ENCODE measurements around the gene ATP8A2.
A peak's percentile ranks its signal among the peaks of the same experiment; 100 is the strongest.

Gene ATP8A2

DNA sequence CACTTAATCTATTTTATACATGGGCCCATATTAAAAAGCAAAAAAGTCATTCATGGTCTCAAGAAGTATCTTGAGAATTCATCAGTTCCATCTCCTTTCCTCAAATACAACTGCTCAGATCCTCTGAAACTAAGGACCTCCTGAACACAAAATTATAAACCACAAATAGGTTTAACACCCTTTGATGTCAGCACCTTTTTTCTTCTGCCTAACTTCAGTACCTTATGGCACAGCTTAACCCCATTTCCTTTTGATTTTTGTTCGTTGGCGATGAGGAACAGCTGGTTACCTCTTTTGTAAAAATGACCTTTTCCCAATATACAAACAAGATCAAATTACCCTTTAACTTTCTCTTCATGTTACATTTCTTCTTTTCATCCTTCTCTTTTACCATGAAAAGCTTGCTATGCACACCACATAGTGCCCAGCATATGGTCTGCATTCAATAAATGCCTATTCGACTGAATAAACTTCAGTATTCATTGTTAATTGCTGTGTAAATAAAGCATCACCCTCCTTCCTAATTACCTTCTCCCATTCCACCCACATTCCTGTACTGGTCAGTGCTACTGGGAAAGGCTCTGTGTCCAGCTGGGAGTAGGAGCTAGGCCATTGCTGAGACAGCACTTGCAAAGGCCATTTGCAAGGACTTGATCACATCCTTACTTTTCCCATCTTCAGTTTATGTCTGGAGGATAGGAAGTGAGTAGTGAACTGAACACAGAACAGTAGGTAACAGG is 362.1 kb downstream of the ATP8A2 start:
- DNase-seq: no peak

DNA sequence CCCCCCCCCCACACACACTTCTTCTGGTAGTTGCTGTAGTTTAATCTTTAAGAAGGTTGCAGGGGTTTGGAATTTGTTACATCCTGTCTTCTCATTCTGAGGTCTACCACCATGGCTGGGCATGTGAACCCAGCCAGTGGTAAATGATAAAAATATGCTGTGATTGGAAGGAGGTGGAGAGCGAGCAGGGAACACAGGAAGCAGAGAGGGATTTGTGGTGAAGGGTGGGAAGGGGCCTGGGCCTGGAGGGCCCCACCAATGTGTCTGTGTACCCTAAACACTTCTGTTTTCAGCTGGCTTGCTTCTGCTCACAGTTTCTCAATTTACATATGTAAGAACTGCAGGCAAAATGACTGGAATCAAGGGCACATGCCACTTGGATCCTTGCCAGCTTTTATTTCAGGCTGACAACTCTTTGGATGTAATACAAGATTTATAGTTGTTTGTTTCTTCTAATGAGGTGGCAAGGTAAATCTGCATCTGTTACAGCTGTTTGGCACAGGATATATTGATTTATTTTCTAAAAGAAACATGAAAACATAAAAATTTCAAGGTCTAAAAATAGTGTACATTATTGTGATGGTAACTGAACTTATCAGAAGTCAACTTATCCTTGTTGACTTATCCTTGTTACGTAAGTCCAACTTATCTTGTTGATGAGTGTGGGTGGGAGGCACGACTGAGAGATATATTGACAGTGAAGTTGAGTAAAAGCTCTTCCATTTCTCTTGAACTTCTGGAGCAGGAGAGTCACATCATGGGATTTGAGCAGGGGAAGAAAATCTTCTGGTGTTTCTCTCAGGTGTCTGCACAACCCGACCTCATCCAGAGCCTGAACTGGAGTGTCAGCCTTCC is 366.8 kb downstream of the ATP8A2 start:
- DNase-seq: peak; percentile 37

DNA sequence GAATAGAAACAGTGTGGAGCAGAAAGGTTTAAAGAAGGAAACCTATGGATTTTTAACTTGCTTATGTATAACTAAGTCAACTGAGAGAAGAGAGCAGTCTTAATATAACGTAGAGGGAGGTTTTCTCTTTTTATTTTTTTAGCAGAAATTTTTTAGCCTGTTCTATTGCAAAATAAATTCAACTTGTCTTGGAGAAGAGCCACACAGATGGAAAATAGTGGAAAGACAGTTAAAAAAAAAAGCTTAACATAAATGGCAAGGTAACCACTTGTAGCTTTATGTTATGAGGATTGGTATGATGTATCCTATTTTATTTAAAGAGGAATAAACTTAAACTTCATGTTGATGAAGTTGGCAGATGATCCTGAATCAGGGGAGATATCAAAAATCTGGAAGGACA is 367.6 kb downstream of the ATP8A2 start:
- DNase-seq: no peak

DNA sequence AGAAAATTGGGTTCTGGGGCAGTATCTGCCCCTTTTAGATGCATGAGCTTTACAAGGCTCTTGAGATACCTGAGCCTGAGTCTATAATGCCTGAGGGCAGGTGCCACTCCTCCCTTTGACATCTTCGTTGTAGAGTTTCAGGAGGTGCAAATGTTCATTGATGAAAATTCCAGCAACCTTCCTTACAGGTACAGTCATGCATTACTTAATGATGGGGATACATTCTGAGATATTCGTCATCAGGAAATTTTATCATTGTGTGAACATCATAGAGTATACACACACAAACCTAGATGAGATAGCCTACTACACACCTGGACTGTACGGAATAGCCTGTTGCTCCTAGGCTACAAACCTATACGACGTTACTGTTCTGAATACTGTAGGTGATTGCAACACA is 370.0 kb downstream of the ATP8A2 start:
- DNase-seq: no peak

DNA sequence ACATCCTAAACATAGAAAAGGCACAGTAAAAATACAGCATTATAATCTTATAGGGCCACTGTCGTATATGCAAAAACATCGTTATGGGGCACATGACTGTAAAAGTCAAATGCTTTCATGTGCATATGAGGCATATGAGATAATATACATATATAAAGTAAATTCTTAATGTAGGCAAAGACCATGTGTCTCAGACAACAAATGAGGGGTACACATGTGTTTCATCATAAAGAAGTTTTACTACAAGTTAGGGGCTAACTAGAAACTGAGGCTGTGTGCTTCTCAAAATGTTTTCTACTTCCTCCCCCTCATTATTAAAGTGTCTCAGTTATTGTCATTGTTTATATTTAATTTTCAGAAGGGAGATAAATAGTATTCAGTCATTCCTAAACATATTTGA is 370.4 kb downstream of the ATP8A2 start:
- DNase-seq: no peak

DNA sequence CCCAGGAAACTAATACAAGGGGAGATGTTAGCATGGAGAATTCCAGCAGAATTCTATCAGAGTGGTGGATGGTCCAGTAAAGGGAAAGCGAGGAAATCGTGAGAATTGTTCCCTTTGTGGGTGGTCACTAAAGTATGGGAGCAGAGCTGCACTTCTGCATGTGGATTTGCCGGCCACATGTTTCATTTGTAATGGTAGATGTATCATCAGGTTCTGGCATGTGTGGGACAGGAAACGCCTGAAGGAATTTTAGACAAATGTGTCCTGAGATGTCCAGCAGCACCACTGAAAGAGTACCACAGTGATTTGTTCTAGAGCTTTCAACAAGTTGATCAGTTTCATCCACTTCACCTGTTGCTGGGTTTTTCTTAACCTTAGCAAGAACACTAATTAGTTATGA is 371.6 kb downstream of the ATP8A2 start:
- DNase-seq: no peak

DNA sequence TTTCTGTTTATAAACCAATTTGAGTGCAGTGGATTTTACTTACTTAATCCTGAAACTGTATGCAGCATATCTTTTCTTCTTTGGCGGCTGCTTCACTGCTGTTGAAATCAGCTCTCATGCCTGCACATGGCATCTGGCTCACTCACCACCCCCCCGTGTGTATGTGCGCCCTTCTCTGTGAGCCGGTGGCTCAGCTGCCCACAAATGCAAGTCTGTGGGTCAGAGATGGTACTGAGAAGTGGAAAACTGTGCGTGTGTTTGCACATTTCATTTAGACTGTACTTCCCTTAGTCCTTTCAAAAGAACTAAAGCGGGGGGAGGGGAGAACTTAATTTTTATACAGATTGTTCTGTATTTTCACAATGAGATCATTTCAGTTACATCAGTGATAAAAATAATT is 372.4 kb downstream of the ATP8A2 start:
- no peak for DNase-seq

DNA sequence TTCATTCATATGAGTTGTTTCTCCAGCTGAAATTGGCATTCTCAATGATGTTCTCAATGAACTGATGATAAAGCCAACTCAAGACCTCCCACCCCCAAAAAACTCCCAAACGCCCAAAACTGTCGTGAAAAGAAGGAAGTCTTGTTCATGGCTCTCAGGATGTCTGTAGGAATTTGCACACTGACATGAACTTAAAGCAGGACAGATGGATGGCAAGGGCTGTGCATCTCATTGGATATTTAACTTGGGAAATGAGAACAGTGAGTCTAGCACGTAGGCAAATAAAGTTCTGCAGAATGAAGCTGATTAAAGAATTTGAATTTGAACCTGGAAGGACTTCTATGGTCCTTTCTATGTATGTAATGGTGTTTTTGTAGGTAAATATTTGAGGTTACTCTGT is 374.4 kb downstream of the ATP8A2 start:
- DNase-seq: no peak

DNA sequence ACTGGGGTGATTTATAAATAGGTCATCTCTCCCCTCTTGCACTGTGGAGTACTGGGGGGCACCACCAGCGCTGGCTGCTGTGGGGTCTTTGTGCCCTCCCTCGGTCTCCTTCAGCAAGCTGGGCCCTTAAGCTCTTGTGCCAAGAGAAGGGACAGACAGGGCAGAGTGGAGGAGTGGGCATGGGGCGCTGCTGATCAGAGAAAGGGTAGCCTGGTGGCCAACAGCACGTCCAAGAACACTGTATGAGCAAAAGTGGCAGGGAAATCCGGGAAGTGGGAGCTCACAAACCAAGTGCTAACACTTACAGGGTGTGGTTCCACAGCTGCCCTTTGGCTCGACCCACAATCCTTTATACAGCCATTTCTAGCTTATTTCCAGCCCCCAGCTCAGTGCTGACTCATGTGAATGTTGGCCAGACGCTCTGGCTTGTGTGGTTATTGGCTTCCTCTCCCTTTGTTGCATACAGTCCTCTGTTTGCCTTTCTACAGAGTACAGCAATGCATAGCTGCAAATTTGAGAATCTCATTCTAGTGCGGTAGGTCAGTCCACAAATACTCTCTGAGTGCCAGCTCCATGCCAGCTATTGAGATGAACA is 381.3 kb downstream of the ATP8A2 start:
- no peak for DNase-seq

DNA sequence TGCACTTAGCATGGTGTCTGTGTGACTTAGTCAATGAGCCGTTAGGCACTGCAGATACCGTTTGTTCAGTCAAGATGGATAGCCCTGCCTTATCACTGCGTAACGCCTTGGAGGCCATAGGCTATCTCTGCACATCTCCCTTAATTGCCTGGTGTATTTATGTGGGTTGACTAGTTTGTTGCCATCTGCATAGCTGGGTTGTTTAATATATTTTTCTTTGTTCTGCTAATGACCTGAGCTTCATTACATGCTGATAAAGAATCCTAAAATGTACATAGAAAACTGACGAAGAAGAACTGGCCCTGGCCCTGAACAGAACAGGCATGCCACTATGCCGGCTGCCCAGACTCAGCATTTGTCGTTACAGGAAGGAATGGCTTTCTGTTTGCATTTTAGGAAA is 382.2 kb downstream of the ATP8A2 start:
- DNase-seq: no peak

DNA sequence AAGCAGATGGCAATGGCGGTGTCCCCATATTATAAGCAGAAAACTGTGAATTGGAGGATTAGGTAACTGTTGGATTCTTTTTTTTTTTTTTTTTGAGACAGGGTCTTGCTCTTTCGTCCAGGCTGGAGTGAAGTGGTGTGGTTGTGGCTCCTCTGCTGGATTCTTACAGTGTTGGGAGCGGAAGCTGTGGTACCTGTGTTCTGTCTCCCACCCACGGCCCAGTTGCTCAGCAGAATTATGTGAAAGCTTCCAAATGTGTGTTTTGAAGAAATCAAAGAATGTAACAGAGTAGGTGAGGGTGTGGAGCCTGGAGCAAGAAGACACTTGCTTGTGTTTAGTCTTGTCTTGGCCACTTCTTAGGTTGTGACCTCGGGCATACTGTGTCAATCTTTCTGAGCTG is 384.5 kb downstream of the ATP8A2 start:
- no peak for DNase-seq

DNA sequence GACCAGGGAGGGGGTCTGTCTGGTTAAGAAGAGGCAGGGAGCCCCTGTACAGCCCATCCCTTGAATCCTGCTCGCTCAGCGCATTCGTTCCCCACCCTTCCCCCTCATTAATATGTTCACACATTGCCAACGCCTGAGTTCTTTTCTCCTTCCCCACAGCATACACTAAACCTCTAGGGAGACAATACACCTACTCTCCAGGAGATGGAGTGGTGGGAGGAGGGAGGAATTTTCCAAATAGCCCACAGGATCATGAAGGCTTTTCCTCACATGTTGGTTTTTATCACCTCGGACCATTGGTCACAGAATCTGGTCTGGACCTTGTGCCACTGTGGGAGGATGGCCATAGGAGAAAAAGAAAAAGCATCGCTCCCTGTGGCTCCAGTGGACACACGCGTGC is 385.1 kb downstream of the ATP8A2 start:
- no peak for DNase-seq

DNA sequence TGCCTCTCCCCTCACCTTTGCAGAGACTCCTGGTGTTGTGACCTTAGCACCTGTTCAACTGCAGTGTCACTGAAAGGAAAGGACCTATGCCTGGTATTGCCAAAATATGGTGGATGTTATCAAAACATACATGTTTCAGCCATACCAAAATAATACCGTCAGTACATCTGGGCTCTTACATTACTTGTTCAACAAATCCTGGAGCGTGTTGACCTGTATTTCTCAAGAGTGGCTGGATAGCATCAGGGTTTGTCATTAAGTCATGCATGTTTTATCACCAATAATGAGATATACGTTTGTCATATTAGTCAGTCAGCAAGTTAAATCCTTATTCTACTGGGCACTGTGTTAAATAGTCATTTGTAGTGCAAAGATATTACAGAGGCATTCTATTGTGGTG is 389.3 kb downstream of the ATP8A2 start:
- no peak for DNase-seq

DNA sequence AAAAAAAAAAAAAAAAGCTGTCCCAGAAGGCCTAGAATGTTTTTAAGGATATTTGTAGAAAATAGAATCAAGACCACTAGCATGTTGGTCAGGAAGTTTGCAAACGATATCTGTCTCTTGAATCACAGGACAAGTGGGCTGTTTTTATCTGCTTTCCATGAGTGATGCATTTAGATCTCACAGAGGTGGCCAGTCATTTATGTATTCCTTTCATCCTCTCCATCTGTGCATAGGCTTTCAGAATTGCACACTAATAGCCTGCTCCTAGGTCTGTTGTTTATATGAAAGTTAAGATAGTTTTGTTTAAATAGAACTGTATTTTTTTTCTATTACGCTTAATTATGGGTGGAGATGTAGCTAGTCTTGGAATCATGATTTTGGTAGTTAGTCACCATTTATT is 390.5 kb downstream of the ATP8A2 start:
- DNase-seq: no peak

DNA sequence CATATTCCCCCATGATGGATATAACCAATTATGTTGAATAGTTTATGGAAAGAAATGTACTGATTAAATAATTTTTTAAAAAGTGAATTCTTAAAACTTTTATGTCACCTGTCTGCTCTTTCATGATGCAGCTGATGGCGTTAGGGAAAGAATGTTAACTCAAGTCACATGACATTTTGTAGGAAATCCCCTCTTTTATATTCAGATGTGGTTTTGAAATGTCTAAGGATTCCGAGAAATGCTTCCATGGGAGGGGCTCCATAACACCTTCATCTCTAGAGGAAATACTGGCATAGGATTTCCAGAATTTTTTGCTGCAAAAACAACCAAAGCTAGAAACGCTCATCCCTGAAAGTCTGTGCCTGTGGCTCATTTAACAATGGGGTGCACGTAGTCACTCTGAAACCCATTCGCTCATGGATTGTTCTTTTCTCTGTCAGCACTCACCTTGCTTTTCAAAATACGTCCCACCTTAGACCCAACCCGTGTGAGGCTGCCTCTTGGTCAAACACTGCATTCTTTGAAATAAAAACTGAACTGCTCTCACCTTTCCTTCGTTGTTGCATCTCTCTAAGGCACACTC is 391.1 kb downstream of the ATP8A2 start:
- no peak for DNase-seq

DNA sequence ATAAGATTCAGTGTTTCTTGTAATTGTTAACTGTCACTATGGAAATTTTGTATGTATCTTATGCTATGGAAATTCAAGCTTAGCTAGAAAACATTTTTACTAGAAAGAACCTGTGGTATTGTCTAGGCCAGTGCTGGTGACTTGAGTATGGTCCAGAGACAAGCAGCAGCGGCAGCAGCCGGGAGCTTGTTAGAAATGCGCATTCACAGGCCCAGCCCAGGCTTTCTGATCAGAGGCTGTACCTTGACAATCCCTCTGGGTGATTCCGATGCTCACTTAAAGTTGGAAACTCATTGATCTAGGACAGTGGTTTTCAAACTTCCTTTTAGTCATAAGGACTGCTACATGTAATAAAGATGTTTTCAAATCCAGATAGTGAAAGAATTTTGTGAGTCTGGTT is 392.6 kb downstream of the ATP8A2 start:
- DNase-seq: no peak

DNA sequence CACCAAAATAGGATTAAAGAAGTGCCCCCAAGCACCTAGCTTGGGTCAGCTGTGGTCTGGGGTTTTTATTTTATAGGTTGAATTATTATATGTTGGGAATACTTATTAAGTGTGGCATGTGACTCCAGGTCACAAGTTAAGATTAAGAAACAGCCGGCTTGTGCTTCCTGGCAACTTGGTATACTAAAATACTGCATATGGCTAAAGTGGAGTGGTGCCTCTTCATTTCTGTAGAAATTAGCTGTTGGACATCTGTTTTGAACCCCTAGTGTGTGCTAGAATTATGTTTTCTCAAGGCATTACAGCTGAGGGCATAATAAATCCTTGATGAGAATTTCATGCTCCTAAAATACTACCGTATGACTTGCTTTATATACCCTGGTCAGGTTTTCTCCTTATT is 393.5 kb downstream of the ATP8A2 start:
- no peak for DNase-seq

DNA sequence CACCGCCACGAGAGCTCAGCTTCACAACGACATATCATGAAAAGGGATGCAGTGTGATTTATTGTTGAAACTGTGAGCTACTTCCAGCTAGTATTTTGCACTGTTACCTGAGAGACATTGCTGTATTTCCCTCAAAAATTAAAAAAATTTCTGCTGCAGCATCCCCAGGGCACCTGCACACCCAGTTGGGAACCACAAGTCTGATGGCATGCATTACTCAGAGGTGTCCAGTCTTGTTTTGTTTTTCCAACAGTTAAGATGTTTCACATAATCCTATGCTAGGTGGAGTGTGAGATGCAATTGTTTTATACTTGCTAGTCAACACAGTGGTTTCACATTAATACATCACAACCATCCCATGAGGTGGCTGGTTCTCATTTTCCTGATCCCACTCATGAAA is 394.8 kb downstream of the ATP8A2 start:
- DNase-seq: no peak

DNA sequence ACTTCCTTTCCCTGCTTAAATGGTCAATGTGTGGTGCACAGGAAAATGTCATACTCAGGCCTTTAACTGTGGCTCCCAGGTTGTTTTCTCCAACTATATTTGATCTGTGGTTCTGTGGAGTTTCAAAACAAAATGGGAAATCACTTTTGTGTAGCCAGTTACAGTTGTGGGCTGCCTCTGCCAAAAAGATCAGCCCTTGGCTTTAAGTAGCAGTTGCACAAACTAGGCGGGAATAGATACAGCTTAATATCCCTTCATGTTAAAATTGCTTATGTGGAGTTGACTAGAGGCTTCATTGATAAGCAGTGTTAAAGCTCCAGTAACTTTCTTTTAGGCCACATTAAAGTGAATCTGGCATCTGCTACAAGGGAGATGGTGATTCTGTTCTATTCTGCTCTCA is 395.2 kb downstream of the ATP8A2 start:
- DNase-seq: no peak

DNA sequence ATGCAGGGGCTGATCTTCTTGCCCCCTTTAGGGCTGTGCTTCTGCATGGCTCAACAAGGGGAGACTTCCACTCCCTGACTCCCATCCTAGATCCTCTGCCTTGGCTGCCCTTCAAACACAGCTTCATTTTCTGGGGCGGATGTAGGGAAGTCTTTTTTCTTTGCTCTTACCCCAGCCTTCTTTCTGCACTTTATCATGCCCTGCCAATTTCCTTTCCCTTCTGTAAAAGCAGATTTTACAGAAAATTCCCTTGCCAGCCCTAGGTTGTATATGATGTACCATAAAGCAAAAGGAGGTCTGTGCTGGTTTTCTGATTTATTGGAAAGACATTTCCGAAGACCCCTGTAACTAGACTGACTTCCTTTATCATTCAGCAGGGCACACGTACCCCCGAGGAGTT is 396.6 kb downstream of the ATP8A2 start:
- DNase-seq: no peak

DNA sequence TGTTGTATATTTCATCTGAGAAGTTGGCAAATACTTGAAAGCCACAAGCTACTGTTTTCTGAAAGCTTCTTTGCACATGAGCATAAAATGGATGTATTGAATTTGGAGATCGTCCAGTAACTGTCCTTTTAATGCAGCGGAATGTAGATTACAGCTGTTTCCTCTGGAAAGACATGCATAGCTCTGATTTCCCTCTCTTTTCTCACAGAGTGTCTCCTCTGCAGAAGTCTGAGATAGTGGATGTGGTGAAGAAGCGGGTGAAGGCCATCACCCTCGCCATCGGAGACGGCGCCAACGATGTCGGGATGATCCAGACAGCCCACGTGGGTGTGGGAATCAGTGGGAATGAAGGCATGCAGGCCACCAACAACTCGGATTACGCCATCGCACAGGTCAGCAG is 397.1 kb downstream of the ATP8A2 start:
- DNase-seq: no peak

DNA sequence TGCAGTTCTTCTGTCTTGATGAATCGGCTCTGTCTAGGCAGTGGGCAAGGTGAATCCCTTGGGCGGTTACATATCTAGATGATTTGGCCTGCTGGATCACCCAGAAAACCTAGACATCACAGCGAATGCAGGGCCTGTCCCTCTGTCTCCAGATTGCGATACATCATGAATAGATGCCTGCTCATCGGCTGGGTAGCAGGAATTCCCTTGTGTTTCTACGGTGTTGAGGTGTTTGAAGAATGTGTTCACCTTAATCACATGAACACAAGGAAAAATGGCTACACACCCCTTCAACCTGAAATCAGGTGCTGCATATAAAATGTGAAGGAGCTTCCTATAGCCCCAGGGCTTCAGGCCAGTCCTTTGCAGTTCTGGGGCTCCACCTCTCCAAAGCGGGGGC is 398.8 kb downstream of the ATP8A2 start:
- DNase-seq: no peak

DNA sequence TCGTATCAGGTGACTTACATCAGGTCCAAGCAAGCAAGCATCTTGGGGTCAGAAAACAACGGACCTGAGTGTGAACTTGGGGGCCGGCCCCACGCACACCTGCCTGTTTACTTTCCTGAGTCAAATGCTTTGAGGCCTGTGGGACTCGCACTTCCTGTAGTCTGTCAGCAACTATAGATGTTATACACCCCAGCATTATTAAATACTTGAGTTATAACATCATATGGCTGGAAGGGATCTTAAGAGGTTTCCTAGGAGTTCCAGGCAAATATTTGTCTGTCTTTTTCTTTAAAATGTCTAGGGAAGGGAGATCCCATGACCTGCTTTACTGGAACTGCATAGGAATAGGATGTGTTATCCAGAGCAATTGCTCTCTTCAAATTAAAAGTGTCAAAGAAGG is 399.4 kb downstream of the ATP8A2 start:
- DNase-seq: no peak
